Measurements from ENCODE around the gene ZNF496. TPM values are rescaled to one million over a fixed set of nuclear protein-coding genes. Genes with fewer than 3 reads are reported as not detected.
"Not testable (repeated sequence)": the region's sequence is repeated elsewhere in the genome, so short reads cannot be mapped to it uniquely, and the experiment has no call there.

ZNF496 gene
- total RNA-seq (2014; rRNA removed; shearing (Covaris generic); ENCODE audit: low replicate concordance): 35.9 and 42.5 TPM in 2 replicates

GRCh38 chr1:247331525-247332214 lies at the start of gene ZNF496:
TSS of gene ZNF496 (minus strand) at chr1:247331867. CDS start at chr1:247329578, 2,289 bp downstream.
- no peaks in the 10 kb centered on the region for H3K9me3 ChIP-seq
- peaks cover 69% of the 10 kb centered on the region for H3K36me3 ChIP-seq
- DNase-seq: peak; percentile 93
- peak within 1 kb of the TSS; percentile 100 for H3K4me3 ChIP-seq
- no peaks in the 10 kb centered on the region for H3K27me3 ChIP-seq

- Histone ChIP-seq H3K4me3 (no peak overlapping the region), H3K36me3 (no peaks in the 10 kb centered on the region), H3K27me3 (no peaks in the 10 kb centered on the region), H3K9me3 (no peaks in the 10 kb centered on the region; the same call in 1 of the 2 replicates)
- no peak for DNase-seq
Observed at GRCh38 chr1:247378334-247379073, 46.8 kb upstream of the ZNF496 start.

GRCh38 chr1:247377656-247378055 lies 46.0 kb upstream of the ZNF496 start:
- H3K4me3 ChIP-seq, H3K36me3 ChIP-seq, H3K9me3 ChIP-seq, H3K27me3 ChIP-seq, DNase-seq: not testable (repeated sequence)

GRCh38 chr1:247376659-247377058 lies 45.0 kb upstream of the ZNF496 start:
- Histone ChIP-seq H3K4me3 (no peak overlapping the region), H3K27me3 (no peaks in the 10 kb centered on the region), H3K9me3 (no peaks in the 10 kb centered on the region; the same call in 1 of the 2 replicates), H3K36me3 (no peaks in the 10 kb centered on the region)
- no peak for DNase-seq

- H3K9me3 ChIP-seq: no peaks in the 10 kb centered on the region; the same call in 1 of the 2 replicates
- no peak overlapping the region for H3K4me3 ChIP-seq
- no peaks in the 10 kb centered on the region for H3K36me3 ChIP-seq
- H3K27me3 ChIP-seq: no peaks in the 10 kb centered on the region
- no peak for DNase-seq
Observed at GRCh38 chr1:247375747-247376146, 44.1 kb upstream of the ZNF496 start.

- H3K9me3 ChIP-seq, DNase-seq, H3K36me3 ChIP-seq, H3K4me3 ChIP-seq, H3K27me3 ChIP-seq: not testable (repeated sequence)
Observed at GRCh38 chr1:247374651-247375334, 43.1 kb upstream of the ZNF496 start.

- Histone ChIP-seq H3K9me3 (no peaks in the 10 kb centered on the region), H3K36me3 (no peaks in the 10 kb centered on the region), H3K4me3 (no peak overlapping the region; the same call in 1 of the 2 replicates), H3K27me3 (no peaks in the 10 kb centered on the region)
- peak; percentile 52 for DNase-seq
Observed at GRCh38 chr1:247373721-247374141, 42.1 kb upstream of the ZNF496 start.

GRCh38 chr1:247371801-247372259 lies 40.2 kb upstream of the ZNF496 start:
- H3K27me3 ChIP-seq: no peaks in the 10 kb centered on the region
- H3K4me3 ChIP-seq: no peak overlapping the region
- no peaks in the 10 kb centered on the region for H3K36me3 ChIP-seq
- DNase-seq: no peak
- H3K9me3 ChIP-seq: no peaks in the 10 kb centered on the region; the same call in 1 of the 2 replicates

GRCh38 chr1:247370786-247371732 lies 39.4 kb upstream of the ZNF496 start:
- Histone ChIP-seq H3K36me3 (no peaks in the 10 kb centered on the region), H3K4me3 (no peak overlapping the region), H3K27me3 (no peaks in the 10 kb centered on the region), H3K9me3 (peaks cover 4% of the 10 kb centered on the region; the same call in 1 of the 2 replicates)
- DNase-seq: peak; percentile 19

GRCh38 chr1:247368490-247369145 lies 37.0 kb upstream of the ZNF496 start:
- no peaks in the 10 kb centered on the region for H3K36me3 ChIP-seq
- H3K27me3 ChIP-seq: no peaks in the 10 kb centered on the region
- H3K4me3 ChIP-seq: no peak overlapping the region
- no peak for DNase-seq
- peaks cover 6% of the 10 kb centered on the region; the same call in 1 of the 2 replicates for H3K9me3 ChIP-seq

- Histone ChIP-seq H3K27me3 (no peaks in the 10 kb centered on the region), H3K9me3 (peaks cover 6% of the 10 kb centered on the region; the same call in 1 of the 2 replicates), H3K4me3 (no peak overlapping the region), H3K36me3 (no peaks in the 10 kb centered on the region)
- DNase-seq: peak; percentile 41
Observed at GRCh38 chr1:247367786-247368422, 36.2 kb upstream of the ZNF496 start.

GRCh38 chr1:247366926-247367645 lies 35.4 kb upstream of the ZNF496 start:
- no peaks in the 10 kb centered on the region for H3K36me3 ChIP-seq
- H3K27me3 ChIP-seq: no peaks in the 10 kb centered on the region
- peaks cover 6% of the 10 kb centered on the region; the same call in 1 of the 2 replicates for H3K9me3 ChIP-seq
- DNase-seq: no peak
- H3K4me3 ChIP-seq: no peak overlapping the region

GRCh38 chr1:247366345-247366744 lies 34.7 kb upstream of the ZNF496 start:
- not testable (repeated sequence) for H3K4me3 ChIP-seq, H3K9me3 ChIP-seq, DNase-seq, H3K27me3 ChIP-seq, H3K36me3 ChIP-seq

GRCh38 chr1:247365023-247365422 lies 33.4 kb upstream of the ZNF496 start:
- no peaks in the 10 kb centered on the region for H3K27me3 ChIP-seq
- H3K36me3 ChIP-seq: no peaks in the 10 kb centered on the region
- H3K4me3 ChIP-seq: no peak overlapping the region
- no peak for DNase-seq
- peaks cover 6% of the 10 kb centered on the region; the same call in 1 of the 2 replicates for H3K9me3 ChIP-seq

All from MG63 (cell line).